Spleen (tissue), 7 donors: ENCODE results near the gene SPHK1.

ENCODE experiments used
- CTCF ChIP-seq, 11 experiments: fragments of 200-600 bp in 7 of 11; fragments of 450-650 bp in 4 of 11; sonication (generic) in 4 of 11; IDR thresholded peaks in 8 of 11; conservative IDR thresholded peaks in 3 of 11; 1 replicate in 7 of 11; 2 replicates in 4 of 11; pipeline versions ENCODE4 v1.4.0 to v1.8.0; 2016 to 2021; ENCODE audit warnings: antibody characterized with exemption in 11 of 11, inconsistent platforms in 4 of 11, mild to moderate bottlenecking in 1 of 11
- POLR2A ChIP-seq, 3 donors: fragments of 450-650 bp; IDR thresholded peaks; one replicate each; pipeline ENCODE4 v1.5.1; 2017; ENCODE audit warnings: antibody characterized with exemption in 3 of 3, mild to moderate bottlenecking in 1 of 3
- POLR2AphosphoS5 ChIP-seq, 3 donors: sonication (generic); formaldehyde crosslinking; IDR thresholded peaks; one replicate each; pipeline ENCODE4 v1.5.1; 2017; ENCODE audit warnings: antibody characterized with exemption in 3 of 3
- donor health status: DM: no; HTN: no; CAD: no; lungs with moderate emphysema.
- donor health status: DM: no; HTN: no; CAD: no.
- donor health status: DM: no; HTN: no; CAD: no.

DNA sequence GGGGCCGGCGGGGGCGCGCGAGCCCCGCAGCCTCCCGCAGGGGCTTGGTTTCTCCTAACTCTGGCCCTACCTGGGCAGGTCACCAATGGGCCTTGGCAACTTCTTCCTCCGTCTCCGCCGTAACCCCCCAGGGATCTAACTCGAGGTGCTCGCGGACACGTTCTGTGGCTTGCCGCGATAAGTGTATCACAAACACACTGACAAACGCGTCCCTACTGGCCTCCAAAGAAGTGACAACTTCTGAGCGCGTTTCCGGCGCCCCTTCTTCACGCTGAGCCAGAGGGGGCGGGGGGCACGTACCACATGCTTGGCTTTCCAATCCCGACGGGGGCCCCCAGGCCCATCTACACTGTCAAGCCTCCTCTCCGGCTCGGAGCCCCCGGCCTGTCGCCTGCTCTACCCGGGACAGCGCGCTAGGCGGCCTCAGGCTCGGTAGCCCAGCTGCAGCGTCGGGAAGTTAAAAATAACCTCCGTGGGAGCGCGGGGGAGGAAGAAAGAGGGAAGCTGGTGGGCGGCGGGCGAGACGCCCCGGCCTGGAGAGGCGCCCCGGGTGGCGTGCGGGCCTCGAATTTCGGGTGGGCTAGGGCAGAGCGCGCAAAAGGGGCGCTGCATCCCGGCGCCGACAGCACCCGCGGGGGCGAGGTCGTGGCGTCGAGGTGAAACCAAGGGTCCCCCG is 725 bp upstream of the SPHK1 start:
- peak in 2 of 3 donors; percentile 7 to 12 for TF ChIP-seq POLR2AphosphoS5 (IDR thresholded peaks at IDR 0.05)
- peak in 6 of 11 experiments; percentile 6 to 39 (median 27) for TF ChIP-seq CTCF (IDR thresholded peaks at IDR 0.05 in 8 of 11, conservative IDR thresholded peaks at IDR 0.05 in 3 of 11)
- TF ChIP-seq POLR2A (IDR thresholded peaks at IDR 0.05) = no peak
